GM12878 (cell line): ENCODE data around the gene GTF2H1. TPM values are rescaled to one million over a fixed set of nuclear protein-coding genes. Genes with fewer than 3 reads are reported as not detected.

ENCODE experiments used
- ATAC-seq: fragments of 200-7000 bp; cut with Tn5 transposase; 3 replicates; pipeline ENCODE4 v1.9.1; 2020; ENCODE audit warnings: mild to moderate bottlenecking, moderate library complexity
- BruUV-seq: library from RNA; stranded (reverse); fragments of 400-500 nt; replicated peaks from 2 replicates; lab custom pipeline; 2021; lab: Mats Ljungman, UMichigan
- CTCF ChIA-PET: fragments of 300-600 bp; sonication (Branson Sonifier 250); formaldehyde crosslinking; extraction: SDS; loops from one replicate; lab custom pipeline; 2021; ENCODE audit warnings: inconsistent platforms; lab: Yijun Ruan, JAX
- POLR2A ChIA-PET: fragments of 350-600 bp; formaldehyde crosslinking; extraction: SDS; loops from one replicate; lab custom pipeline; 2021; ENCODE audit warnings: inconsistent platforms; lab: Charles Lee
- RAD21 ChIA-PET: fragments of 300-600 bp; sonication (Branson Sonifier 250); formaldehyde crosslinking; loops from one replicate; lab custom pipeline; 2023; ENCODE audit warnings: antibody characterized with exemption; ENCODE audit not compliant: unreplicated experiment; lab: Charles Lee
- SMC1A ChIA-PET: fragments of 300-600 bp; sonication (Branson Sonifier 250); formaldehyde crosslinking; loops from one replicate; lab custom pipeline; 2023; ENCODE audit not compliant: unreplicated experiment, uncharacterized antibody; lab: Charles Lee
- DNase-seq: peaks from one replicate; pipeline ENCODE4 v3.0.0-alpha.2; 2011; ENCODE audit warnings: low read depth, low spot score
- FAIRE-seq: peaks from 3 replicates; lab custom pipeline; 2011; peaks lifted over from hg19 to GRCh38; lab: Jason Lieb, UNC
- H2AFZ ChIP-seq: 2 replicates; pipeline ENCODE4 v1.6.0; 2011; ENCODE audit warnings: low read depth, low read length, control low read depth; ENCODE audit not compliant: control insufficient read depth
- H3K27ac ChIP-seq: 2 replicates; pipeline ENCODE4 v1.5.1; 2011; ENCODE audit warnings: control low read depth; ENCODE audit not compliant: control insufficient read depth, insufficient read depth
- H3K27me3 ChIP-seq, 2 experiments: replicated peaks in 1 of 2; 2 replicates each; pipeline versions ENCODE4 v1.6.0 to v1.6.1; 2011; ENCODE audit warnings: low read length in 1 of 2; ENCODE audit not compliant: control insufficient read depth in 2 of 2, insufficient read depth in 2 of 2
- H3K36me3 ChIP-seq, 2 experiments: 2 replicates each; pipeline ENCODE4 v1.5.1; 2011; ENCODE audit warnings: low read length in 1 of 2; ENCODE audit not compliant: control insufficient read depth in 2 of 2, insufficient read depth in 2 of 2
- H3K4me1 ChIP-seq: 2 replicates; pipeline ENCODE4 v1.6.1; 2011; ENCODE audit warnings: mild to moderate bottlenecking, low read length, moderate library complexity, mixed read lengths; ENCODE audit not compliant: control insufficient read depth, insufficient read depth
- H3K4me2 ChIP-seq: 2 replicates; pipeline ENCODE4 v1.6.0; 2011; ENCODE audit warnings: control low read depth; ENCODE audit not compliant: control insufficient read depth, insufficient read depth
- H3K4me3 ChIP-seq: fragments of 200-600 bp; sonication (generic); 2 replicates; pipeline ENCODE4 v1.5.1; 2016
- H3K79me2 ChIP-seq: 2 replicates; pipeline ENCODE4 v1.6.0; 2011; ENCODE audit warnings: low read length; ENCODE audit not compliant: control insufficient read depth, insufficient read depth
- H3K9ac ChIP-seq: 2 replicates; pipeline ENCODE4 v1.8.0; 2011; ENCODE audit warnings: low read length, control low read depth, mixed read lengths; ENCODE audit not compliant: control insufficient read depth, insufficient read depth
- H3K9me3 ChIP-seq: replicated peaks from 3 replicates; pipeline ENCODE4 v1.5.1; 2011; ENCODE audit warnings: mild to moderate bottlenecking, low read length; ENCODE audit not compliant: control insufficient read depth, insufficient read depth
- H4K20me1 ChIP-seq: 2 replicates; pipeline ENCODE4 v1.6.0; 2011; ENCODE audit not compliant: control insufficient read depth, insufficient read depth
- ELK1 ChIP-seq: IDR thresholded peaks from 2 replicates; pipeline ENCODE4 v1.6.1; 2012; ENCODE audit warnings: low read depth, low read length, improper control_type of control experiment
- EP300 ChIP-seq, 2 experiments: fragments of 150-350 bp in 1 of 2; IDR thresholded peaks; 2 replicates each; pipeline ENCODE4 v1.6.1; 2011 to 2012; ENCODE audit warnings: low read depth in 2 of 2, low read length in 2 of 2, borderline replicate concordance in 1 of 2, improper control_type of control experiment in 1 of 2, inconsistent platforms in 1 of 2; ENCODE audit not compliant: control insufficient read depth in 1 of 2
- EZH2 ChIP-seq: IDR thresholded peaks from 2 replicates; pipeline ENCODE4 v1.6.1; 2012; ENCODE audit warnings: low read depth, mild to moderate bottlenecking, control low read depth, inconsistent platforms, low read length, borderline replicate concordance; ENCODE audit not compliant: control insufficient read depth
- IRF4 ChIP-seq: IDR thresholded peaks from 2 replicates; pipeline ENCODE4 v1.6.1; 2011; ENCODE audit warnings: low read depth, low read length
- POU2F2 ChIP-seq: IDR thresholded peaks from 3 replicates; pipeline ENCODE4 v1.6.1; 2011; ENCODE audit warnings: low read depth, mild to moderate bottlenecking, low read length, borderline replicate concordance
- RAD21 ChIP-seq: IDR thresholded peaks from 2 replicates; pipeline ENCODE4 v1.6.1; 2011; ENCODE audit warnings: mild to moderate bottlenecking, low read depth, low read length, moderate library complexity; ENCODE audit not compliant: insufficient read depth
- SREBF2 ChIP-seq: IDR thresholded peaks from 2 replicates; pipeline ENCODE4 v1.6.1; 2012; ENCODE audit warnings: mild to moderate bottlenecking, low read length
- YY1 ChIP-seq: IDR thresholded peaks from 2 replicates; pipeline ENCODE4 v1.6.1; 2011; ENCODE audit warnings: low read depth, mild to moderate bottlenecking, low read length
- ZNF217 ChIP-seq: fragments of 450-650 bp; IDR thresholded peaks from 2 replicates; pipeline ENCODE4 v1.6.1; 2017; ENCODE audit warnings: antibody characterized with exemption, mild to moderate bottlenecking
- WGBS: methylation state at CpG from one replicate; pipeline ENCODE4 v1.1.6; 2016; ENCODE audit warnings: low lambda C conversion rate; ENCODE audit not compliant: insufficient replicate concordance, insufficient coverage; ENCODE audit errors: missing lambda C conversion rate; 5-methylcytosine and 5-hydroxymethylcytosine counted together
- in situ Hi-C: fragments of 300-500 bp; cut with MboI; formaldehyde crosslinking; loops from 9 replicates; pipeline ENCODE4 v1.14.3; 2018; ENCODE audit warnings: mixed read lengths
- intact Hi-C: fragments of 100-400 bp; cut with micrococcal nuclease; formaldehyde crosslinking; loops from one replicate; pipeline ENCODE4 v1.14.2; 2022; ENCODE audit not compliant: unreplicated experiment
- polyA plus RNA-seq, 11 experiments: library from polyadenylated mRNA; depleted of rRNA in 4 of 11; unstranded in 6 of 11; stranded (reverse) in 5 of 11; fragments of >200 nt; fragmentation: Nextera tagmentation in 4 of 11; fragmentation: Illumina TruSeq in 1 of 11; extraction: Ambion mirVana in 4 of 11; extraction: Trizol in 1 of 11; gene quantifications; 1 replicate in 1 of 11; 2 replicates in 10 of 11; pipeline versions ENCODE4 v1.2.1 to v1.2.3, GENCODE V29; 2011 to 2016; ENCODE audit warnings: inconsistent platforms in 2 of 11, missing spikeins in 2 of 11, low read depth in 1 of 11
- total RNA-seq, 4 experiments: library from RNA; depleted of rRNA in 3 of 4; stranded (reverse); fragments of >200 nt in 3 of 4; fragmentation: Illumina TruSeq in 1 of 4; extraction: Trizol in 1 of 4; gene quantifications; 2 replicates each; pipeline versions ENCODE4 v1.2.1 to v1.2.3, GENCODE V29; 2013 to 2021
- TF ChIP-seq, protein P1 (sequence below): IDR thresholded peaks from 2 replicates; pipeline ENCODE4 v1.6.1; 2011; ENCODE audit warnings: mild to moderate bottlenecking, low read depth, low read length, moderate library complexity; ENCODE audit not compliant: insufficient replicate concordance
- TF ChIP-seq, protein P2 (sequence below): fragments of 450-650 bp; IDR thresholded peaks from 2 replicates; pipeline ENCODE4 v1.6.1; 2016; ENCODE audit warnings: mild to moderate bottlenecking

The GTF2H1 gene
- total and polyA plus RNA-seq, 10 of the 15 experiments (the other 5 are each of a cell fraction or from before 2014, with no cell fraction given) = 36.7 to 68.8 (median 46.6) TPM

DNA sequence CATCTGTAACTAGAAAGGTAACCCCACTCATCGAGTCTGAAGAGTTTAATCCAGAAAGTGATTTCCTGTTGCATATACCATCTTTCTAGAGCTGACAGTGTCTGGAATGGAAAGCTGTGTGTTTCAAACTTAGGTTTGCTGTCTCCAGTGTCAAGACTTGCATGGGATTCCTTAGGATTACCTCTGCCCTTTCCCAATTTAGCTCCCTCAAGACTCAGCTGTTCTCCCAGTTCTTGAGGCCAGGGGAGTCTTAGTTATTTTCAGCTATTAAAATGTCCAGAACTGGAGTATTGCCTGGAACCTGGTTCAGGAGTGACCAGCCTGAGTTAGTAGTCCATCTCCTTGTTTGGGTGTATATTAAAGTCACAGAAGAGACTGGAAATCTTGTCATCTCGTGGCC is 47.0 kb downstream of the GTF2H1 start:
- no peaks in the 10 kb centered on the region for H3K27me3 ChIP-seq
- in situ Hi-C loops (no loop called here), intact Hi-C loops (no loop called here)
- no peak overlapping the region for H2AFZ ChIP-seq
- no peaks in the 10 kb centered on the region for H3K4me1 ChIP-seq
- no peak overlapping the region for H3K4me2 ChIP-seq
- ATAC-seq (no peak), FAIRE-seq (no peak), DNase-seq (no peak)
- ChIA-PET SMC1A (interaction anchor here (0.7 to 0.9 kb wide), 2 partner anchors 144 to 263 kb away, joined by 3 read pairs; partner anchors contain the start of gene SAAL1), POLR2A (no interaction called here), RAD21 (interaction anchor here (0.6 kb wide), 1 partner anchor 258 kb away, joined by 5 read pairs; no protein-coding TSS in a partner anchor), CTCF (interaction anchor here (1.0 kb wide), 1 partner anchor 254 kb away, joined by 3 read pairs; no protein-coding TSS in a partner anchor)
- no peaks in the 10 kb centered on the region for H3K79me2 ChIP-seq
- no peaks in the 10 kb centered on the region; the same call in 1 of the 2 replicates for H4K20me1 ChIP-seq
- H3K36me3 ChIP-seq = peaks cover 3 to 16% of the 10 kb centered on the region in 2 experiments; a peak in 3 of 4 replicates
- WGBS = 79% methylated on average over 2 of the region's 2 CpGs
- H3K4me3 ChIP-seq = no peak overlapping the region
- no peak for TF ChIP-seq IRF4
- H3K9me3 ChIP-seq = no peaks in the 10 kb centered on the region
- no peak overlapping the region for H3K9ac ChIP-seq
- no peak overlapping the region for H3K27ac ChIP-seq
- no TSS peak for BruUV-seq

DNA sequence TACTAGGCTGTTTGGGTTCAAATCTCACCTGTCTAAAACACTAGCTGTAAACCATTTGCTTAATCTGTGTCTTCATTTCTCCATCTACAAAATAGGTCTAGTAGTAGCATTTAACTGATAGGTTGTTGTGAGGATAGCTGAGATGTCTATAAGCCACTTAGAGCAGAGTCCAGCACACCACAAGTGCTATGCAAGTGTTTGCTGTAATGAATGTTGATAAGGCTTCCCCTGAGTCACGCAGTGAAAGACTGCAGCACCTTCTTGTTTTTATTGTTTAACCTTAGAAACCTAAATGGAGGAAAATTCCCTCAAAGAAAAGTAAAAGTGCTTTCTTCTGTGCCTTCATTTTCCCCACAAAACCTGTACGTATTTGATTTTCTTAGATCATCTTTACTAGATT is 48.9 kb downstream of the GTF2H1 start:
- Histone ChIP-seq H3K9ac (no peak overlapping the region), H3K27me3 (no peaks in the 10 kb centered on the region), H3K4me3 (no peak overlapping the region), H3K27ac (no peak overlapping the region), H3K4me2 (no peak overlapping the region), H3K36me3 (peaks cover 0 to 8% of the 10 kb centered on the region in 2 experiments; a peak in 1 of 4 replicates), H3K9me3 (no peaks in the 10 kb centered on the region), H4K20me1 (no peaks in the 10 kb centered on the region; the same call in 1 of the 2 replicates), H2AFZ (no peak overlapping the region), H3K79me2 (no peaks in the 10 kb centered on the region), H3K4me1 (no peaks in the 10 kb centered on the region)
- ChIA-PET RAD21 (no interaction called here), SMC1A (interaction anchor here (0.6 to 1.5 kb wide), 4 partner anchors 13 to 56 kb away, joined by 3 read pairs; partner anchors contain the start of gene LDHC), POLR2A (no interaction called here), CTCF (interaction anchor here (1.1 to 1.3 kb wide), 2 partner anchors 11 to 127 kb away, joined by 5 to 8 read pairs; no protein-coding TSS in a partner anchor)
- in situ Hi-C loops (no loop called here), intact Hi-C loops (no loop called here)
- ATAC-seq = no peak
- no peak for DNase-seq
- WGBS = 98% methylated on average over 2 of the region's 2 CpGs
- BruUV-seq = no TSS peak
- FAIRE-seq = no peak
- no peak for TF ChIP-seq ELK1
- TF ChIP-seq SREBF2 = no peak
- TF ChIP-seq POU2F2 = no peak
- TF ChIP-seq YY1 = no peak
- no peak for TF ChIP-seq RAD21
- TF ChIP-seq EP300 (IDR thresholded peaks at IDR 0.05; ENCODE audit: borderline replicate concordance in 1 of 2, control insufficient read depth in 1 of 2, low read depth in 2 of 2, low read length in 2 of 2) = no peak
- TF ChIP-seq EZH2 = no peak
- TF ChIP-seq, protein P1, sequence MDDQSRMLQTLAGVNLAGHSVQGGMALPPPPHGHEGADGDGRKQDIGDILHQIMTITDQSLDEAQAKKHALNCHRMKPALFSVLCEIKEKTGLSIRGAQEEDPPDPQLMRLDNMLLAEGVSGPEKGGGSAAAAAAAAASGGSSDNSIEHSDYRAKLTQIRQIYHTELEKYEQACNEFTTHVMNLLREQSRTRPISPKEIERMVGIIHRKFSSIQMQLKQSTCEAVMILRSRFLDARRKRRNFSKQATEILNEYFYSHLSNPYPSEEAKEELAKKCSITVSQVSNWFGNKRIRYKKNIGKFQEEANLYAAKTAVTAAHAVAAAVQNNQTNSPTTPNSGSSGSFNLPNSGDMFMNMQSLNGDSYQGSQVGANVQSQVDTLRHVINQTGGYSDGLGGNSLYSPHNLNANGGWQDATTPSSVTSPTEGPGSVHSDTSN = no peak
- no peak for TF ChIP-seq ZNF217
- TF ChIP-seq, protein P2, sequence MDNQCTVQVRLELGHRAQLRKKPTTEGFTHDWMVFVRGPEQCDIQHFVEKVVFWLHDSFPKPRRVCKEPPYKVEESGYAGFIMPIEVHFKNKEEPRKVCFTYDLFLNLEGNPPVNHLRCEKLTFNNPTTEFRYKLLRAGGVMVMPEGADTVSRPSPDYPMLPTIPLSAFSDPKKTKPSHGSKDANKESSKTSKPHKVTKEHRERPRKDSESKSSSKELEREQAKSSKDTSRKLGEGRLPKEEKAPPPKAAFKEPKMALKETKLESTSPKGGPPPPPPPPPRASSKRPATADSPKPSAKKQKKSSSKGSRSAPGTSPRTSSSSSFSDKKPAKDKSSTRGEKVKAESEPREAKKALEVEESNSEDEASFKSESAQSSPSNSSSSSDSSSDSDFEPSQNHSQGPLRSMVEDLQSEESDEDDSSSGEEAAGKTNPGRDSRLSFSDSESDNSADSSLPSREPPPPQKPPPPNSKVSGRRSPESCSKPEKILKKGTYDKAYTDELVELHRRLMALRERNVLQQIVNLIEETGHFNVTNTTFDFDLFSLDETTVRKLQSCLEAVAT = no peak
